ENCODE data around the gene EPS15.

GRCh38 chr1:51330331-51331201 is 188.5 kb downstream of the EPS15 start, which contains the start of gene TTC39A:
- TF ChIP-seq, protein P1, sequence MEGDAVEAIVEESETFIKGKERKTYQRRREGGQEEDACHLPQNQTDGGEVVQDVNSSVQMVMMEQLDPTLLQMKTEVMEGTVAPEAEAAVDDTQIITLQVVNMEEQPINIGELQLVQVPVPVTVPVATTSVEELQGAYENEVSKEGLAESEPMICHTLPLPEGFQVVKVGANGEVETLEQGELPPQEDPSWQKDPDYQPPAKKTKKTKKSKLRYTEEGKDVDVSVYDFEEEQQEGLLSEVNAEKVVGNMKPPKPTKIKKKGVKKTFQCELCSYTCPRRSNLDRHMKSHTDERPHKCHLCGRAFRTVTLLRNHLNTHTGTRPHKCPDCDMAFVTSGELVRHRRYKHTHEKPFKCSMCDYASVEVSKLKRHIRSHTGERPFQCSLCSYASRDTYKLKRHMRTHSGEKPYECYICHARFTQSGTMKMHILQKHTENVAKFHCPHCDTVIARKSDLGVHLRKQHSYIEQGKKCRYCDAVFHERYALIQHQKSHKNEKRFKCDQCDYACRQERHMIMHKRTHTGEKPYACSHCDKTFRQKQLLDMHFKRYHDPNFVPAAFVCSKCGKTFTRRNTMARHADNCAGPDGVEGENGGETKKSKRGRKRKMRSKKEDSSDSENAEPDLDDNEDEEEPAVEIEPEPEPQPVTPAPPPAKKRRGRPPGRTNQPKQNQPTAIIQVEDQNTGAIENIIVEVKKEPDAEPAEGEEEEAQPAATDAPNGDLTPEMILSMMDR (conservative IDR thresholded peaks at IDR 0.05; ENCODE audit: low read length), result no peak
- no peak for TF ChIP-seq EZH2phosphoT487 (IDR thresholded peaks at IDR 0.05; ENCODE audit: borderline replicate concordance)

Measured in Loucy (cell line).